GM21528 (cell line): Measurements from ENCODE around the gene RBM4B.
"Not testable (repeated sequence)": the region's sequence is repeated elsewhere in the genome, so short reads cannot be mapped to it uniquely, and the experiment has no call there.

ENCODE experiments used
- ATAC-seq: cut with Tn5 transposase; IDR thresholded peaks from one replicate; pipeline ENCODE4 v1.9.1; 2021; ENCODE audit warnings: mild to moderate bottlenecking, moderate library complexity; ENCODE audit not compliant: unreplicated experiment, low FRiP score

The RBM4B gene

GRCh38 chr11:66651016-66651415 lies 26.7 kb downstream of the RBM4B start:
- no peak for ATAC-seq

- no peak for ATAC-seq
Observed at GRCh38 chr11:66649903-66650302, 27.8 kb downstream of the RBM4B start.

- ATAC-seq = no peak
Observed at GRCh38 chr11:66646828-66647227, 30.9 kb downstream of the RBM4B start.

GRCh38 chr11:66643745-66644437 lies 33.8 kb downstream of the RBM4B start:
- ATAC-seq = no peak

GRCh38 chr11:66641834-66642233 lies 35.9 kb downstream of the RBM4B start:
- no peak for ATAC-seq

- not testable (repeated sequence) for ATAC-seq
Observed at GRCh38 chr11:66639814-66640340, 37.8 kb downstream of the RBM4B start.

GRCh38 chr11:66639066-66639813 lies 38.4 kb downstream of the RBM4B start:
- ATAC-seq = no peak

GRCh38 chr11:66638177-66639065 lies 39.3 kb downstream of the RBM4B start, which contains the start of gene RBM4:
Gene RBM4, plus strand, starts transcription at chr11:66638703. Its CDS starts 1,009 bp downstream, at chr11:66639712.
- ATAC-seq = peak; percentile 94

- no peak for ATAC-seq
Observed at GRCh38 chr11:66637557-66638176, 40.0 kb downstream of the RBM4B start.

GRCh38 chr11:66636411-66636810 lies 41.3 kb downstream of the RBM4B start:
- ATAC-seq = no peak

- no peak for ATAC-seq
Observed at GRCh38 chr11:66632952-66633351, 44.7 kb downstream of the RBM4B start.

GRCh38 chr11:66631883-66632282 lies 45.8 kb downstream of the RBM4B start:
- ATAC-seq = no peak

GRCh38 chr11:66629356-66629755 lies 48.3 kb downstream of the RBM4B start:
- ATAC-seq = no peak

GRCh38 chr11:66628061-66628603 lies 49.6 kb downstream of the RBM4B start:
- ATAC-seq = no peak

- ATAC-seq = no peak
Observed at GRCh38 chr11:66626926-66627325, 50.8 kb downstream of the RBM4B start.

GRCh38 chr11:66626382-66626781 lies 51.3 kb downstream of the RBM4B start:
- ATAC-seq = no peak

- ATAC-seq = no peak
Observed at GRCh38 chr11:66625752-66626149, 51.9 kb downstream of the RBM4B start.

- no peak for ATAC-seq
Observed at GRCh38 chr11:66625041-66625751, 52.5 kb downstream of the RBM4B start.

GRCh38 chr11:66624450-66624849 lies 53.2 kb downstream of the RBM4B start:
- no peak for ATAC-seq
